HG03521 (cell line): ENCODE data around the gene KRT79.

Experiments used
- ATAC-seq: cut with Tn5 transposase; IDR thresholded peaks from one replicate; pipeline ENCODE4 v1.9.1; 2021; ENCODE audit warnings: mild to moderate bottlenecking, moderate library complexity; ENCODE audit not compliant: unreplicated experiment

Gene KRT79

GRCh38 chr12:52820521-52820920 is 13.6 kb downstream of the KRT79 start:
- ATAC-seq, result no peak

- ATAC-seq, result no peak
Observed at GRCh38 chr12:52819731-52820510, 14.2 kb downstream of the KRT79 start.

GRCh38 chr12:52818887-52819420 is 15.2 kb downstream of the KRT79 start:
- no peak for ATAC-seq

- ATAC-seq, result no peak
Observed at GRCh38 chr12:52818388-52818787, 15.7 kb downstream of the KRT79 start.

- ATAC-seq, result no peak
Observed at GRCh38 chr12:52817699-52818238, 16.3 kb downstream of the KRT79 start.

- ATAC-seq, result no peak
Observed at GRCh38 chr12:52817003-52817698, 17.0 kb downstream of the KRT79 start.

GRCh38 chr12:52815676-52816588 is 18.2 kb downstream of the KRT79 start:
- ATAC-seq, result no peak

- no peak for ATAC-seq
Observed at GRCh38 chr12:52815161-52815560, 18.9 kb downstream of the KRT79 start.

- no peak for ATAC-seq
Observed at GRCh38 chr12:52814710-52815155, 19.4 kb downstream of the KRT79 start.

GRCh38 chr12:52813885-52814709 is 20.0 kb downstream of the KRT79 start, which contains the start of gene KRT4:
Gene KRT4, minus strand, starts transcription at chr12:52814116. Its CDS starts 58 bp downstream, at chr12:52814058.
- ATAC-seq, result no peak

GRCh38 chr12:52813203-52813819 is 20.8 kb downstream of the KRT79 start:
- no peak for ATAC-seq

GRCh38 chr12:52812749-52813148 is 21.4 kb downstream of the KRT79 start:
- no peak for ATAC-seq

GRCh38 chr12:52812073-52812400 is 22.1 kb downstream of the KRT79 start:
- no peak for ATAC-seq

- no peak for ATAC-seq
Observed at GRCh38 chr12:52811191-52812072, 22.7 kb downstream of the KRT79 start.

GRCh38 chr12:52810554-52810953 is 23.6 kb downstream of the KRT79 start:
- no peak for ATAC-seq

- ATAC-seq, result no peak
Observed at GRCh38 chr12:52809166-52809565, 24.9 kb downstream of the KRT79 start.

- ATAC-seq, result no peak
Observed at GRCh38 chr12:52808573-52809160, 25.4 kb downstream of the KRT79 start.
